ENCODE data around the gene EZR. TPM values are rescaled to one million over a fixed set of nuclear protein-coding genes. Genes with fewer than 3 reads are reported as not detected.

EZR gene
- total RNA-seq, 2 donors from 2014 or later = 257 to 424 TPM

- Histone ChIP-seq H3K4me1 (peaks cover 13% of the 10 kb centered on the region), H3K9me3 (no peaks in the 10 kb centered on the region), H3K27ac (no peak overlapping the region), H3K9ac (ENCODE audit: low read depth in 2 of 2, low read length in 2 of 2) (no peak overlapping the region), H3K36me3 (peaks cover 42% of the 10 kb centered on the region), H3K4me3 (no peak overlapping the region), H3K27me3 (no peaks in the 10 kb centered on the region)
- TF ChIP-seq CTCF (IDR thresholded peaks at IDR 0.05) = no peak
- DNase-seq = no peak
- intact Hi-C loops (cut with DNase I) = no loop called here
These were observed 49.9 kb downstream of the EZR start for GRCh38 chr6:158769234-158769770.

- peaks cover 42% of the 10 kb centered on the region for H3K36me3 ChIP-seq
- H3K4me1 ChIP-seq = peaks cover 5% of the 10 kb centered on the region
- no peak overlapping the region for H3K9ac ChIP-seq (ENCODE audit: low read depth in 2 of 2, low read length in 2 of 2)
- H3K27me3 ChIP-seq = no peaks in the 10 kb centered on the region
- H3K27ac ChIP-seq = no peak overlapping the region
- intact Hi-C loops (cut with DNase I) = no loop called here
- no peak overlapping the region for H3K4me3 ChIP-seq
- DNase-seq = no peak
- no peak for TF ChIP-seq CTCF (IDR thresholded peaks at IDR 0.05)
- no peaks in the 10 kb centered on the region for H3K9me3 ChIP-seq
These were observed 50.7 kb downstream of the EZR start for GRCh38 chr6:158768436-158768835.

- Histone ChIP-seq H3K27me3 (no peaks in the 10 kb centered on the region), H3K36me3 (peaks cover 42% of the 10 kb centered on the region), H3K9me3 (no peaks in the 10 kb centered on the region), H3K4me3 (no peak overlapping the region), H3K27ac (no peak overlapping the region), H3K9ac (ENCODE audit: low read depth in 2 of 2, low read length in 2 of 2) (no peak overlapping the region), H3K4me1 (no peaks in the 10 kb centered on the region)
- DNase-seq = no peak
- intact Hi-C loops (cut with DNase I) = no loop called here
- no peak for TF ChIP-seq CTCF (IDR thresholded peaks at IDR 0.05)
These were observed 51.5 kb downstream of the EZR start for GRCh38 chr6:158767709-158768108.

- intact Hi-C loops (cut with DNase I) = no loop called here
- no peaks in the 10 kb centered on the region for H3K27me3 ChIP-seq
- H3K27ac ChIP-seq = no peak overlapping the region
- H3K9ac ChIP-seq (ENCODE audit: low read depth in 2 of 2, low read length in 2 of 2) = no peak overlapping the region
- TF ChIP-seq CTCF (IDR thresholded peaks at IDR 0.05) = no peak
- H3K4me3 ChIP-seq = no peak overlapping the region
- no peaks in the 10 kb centered on the region for H3K4me1 ChIP-seq
- no peaks in the 10 kb centered on the region for H3K9me3 ChIP-seq
- no peak for DNase-seq
- H3K36me3 ChIP-seq = peaks cover 36% of the 10 kb centered on the region
These were observed 52.3 kb downstream of the EZR start for GRCh38 chr6:158766621-158767455.

- Histone ChIP-seq H3K4me3 (no peak overlapping the region), H3K36me3 (peaks cover 23% of the 10 kb centered on the region), H3K27me3 (no peaks in the 10 kb centered on the region), H3K4me1 (no peaks in the 10 kb centered on the region), H3K9me3 (no peaks in the 10 kb centered on the region), H3K9ac (ENCODE audit: low read depth in 2 of 2, low read length in 2 of 2) (no peak overlapping the region), H3K27ac (no peak overlapping the region)
- TF ChIP-seq CTCF (IDR thresholded peaks at IDR 0.05) = no peak
- intact Hi-C loops (cut with DNase I) = no loop called here
- DNase-seq = no peak
These were observed 53.6 kb downstream of the EZR start for GRCh38 chr6:158765499-158766068.

All from colonic mucosa (tissue), 4 donors.